ENCODE results near the gene TCTN1. TPM values are rescaled to one million over a fixed set of nuclear protein-coding genes. Genes with fewer than 3 reads are reported as not detected.
A peak's percentile ranks its signal among the peaks of the same experiment; 100 is the strongest.

The TCTN1 gene
- total RNA-seq, 3 donors from 2014 or later = 7.2 to 23.7 (median 8.2) TPM

GRCh38 chr12:110619534-110619953 is 5.6 kb downstream of the TCTN1 start:
- no peaks in the 10 kb centered on the region for H3K4me1 ChIP-seq (ENCODE audit: low read depth)
- intact Hi-C loops (cut with DNase I, micrococcal nuclease) = no loop called here
- H3K9me3 ChIP-seq = no peaks in the 10 kb centered on the region
- H3K36me3 ChIP-seq (ENCODE audit: low read depth) = no peaks in the 10 kb centered on the region
- no peak for TF ChIP-seq CTCF (IDR thresholded peaks at IDR 0.05)
- DNase-seq (no peak), ATAC-seq (peak; percentile 45)
- H3K4me3 ChIP-seq = no peak overlapping the region

GRCh38 chr12:110622582-110622981 is 8.7 kb downstream of the TCTN1 start:
- H3K4me1 ChIP-seq (ENCODE audit: low read depth) = no peaks in the 10 kb centered on the region
- DNase-seq = no peak
- H3K36me3 ChIP-seq (ENCODE audit: low read depth) = no peaks in the 10 kb centered on the region
- no peaks in the 10 kb centered on the region for H3K9me3 ChIP-seq
- intact Hi-C loops (cut with DNase I, micrococcal nuclease) = no loop called here
- TF ChIP-seq CTCF (IDR thresholded peaks at IDR 0.05) = no peak
- H3K4me3 ChIP-seq = no peak overlapping the region
- ATAC-seq = no peak

- Histone ChIP-seq H3K4me3 (no peak overlapping the region), H3K4me1 (ENCODE audit: low read depth) (no peaks in the 10 kb centered on the region), H3K36me3 (ENCODE audit: low read depth) (no peaks in the 10 kb centered on the region), H3K9me3 (no peaks in the 10 kb centered on the region)
- peak; percentile 31 for ATAC-seq
- intact Hi-C loops (cut with DNase I, micrococcal nuclease) = no loop called here
- DNase-seq = no peak
- TF ChIP-seq CTCF (IDR thresholded peaks at IDR 0.05) = no peak
These were observed 13.7 kb downstream of the TCTN1 start for GRCh38 chr12:110627500-110628195.

GRCh38 chr12:110635055-110635454 is 21.1 kb downstream of the TCTN1 start:
- H3K4me1 ChIP-seq (ENCODE audit: low read depth) = no peaks in the 10 kb centered on the region
- no peak for DNase-seq
- no peak overlapping the region for H3K4me3 ChIP-seq
- TF ChIP-seq CTCF (IDR thresholded peaks at IDR 0.05) = no peak
- H3K36me3 ChIP-seq (ENCODE audit: low read depth) = no peaks in the 10 kb centered on the region
- intact Hi-C loops (cut with DNase I, micrococcal nuclease) = no loop called here
- H3K9me3 ChIP-seq = no peaks in the 10 kb centered on the region
- no peak for ATAC-seq

- ATAC-seq (no peak), DNase-seq (no peak)
- intact Hi-C loops (cut with DNase I, micrococcal nuclease) = no loop called here
- Histone ChIP-seq H3K4me1 (ENCODE audit: low read depth) (no peaks in the 10 kb centered on the region), H3K36me3 (ENCODE audit: low read depth) (no peaks in the 10 kb centered on the region), H3K9me3 (no peaks in the 10 kb centered on the region), H3K4me3 (no peak overlapping the region)
- no peak for TF ChIP-seq CTCF (IDR thresholded peaks at IDR 0.05)
These were observed 22.6 kb downstream of the TCTN1 start for GRCh38 chr12:110636516-110636915.
